Measurements from ENCODE around the gene TXNRD1.

Gene TXNRD1

DNA sequence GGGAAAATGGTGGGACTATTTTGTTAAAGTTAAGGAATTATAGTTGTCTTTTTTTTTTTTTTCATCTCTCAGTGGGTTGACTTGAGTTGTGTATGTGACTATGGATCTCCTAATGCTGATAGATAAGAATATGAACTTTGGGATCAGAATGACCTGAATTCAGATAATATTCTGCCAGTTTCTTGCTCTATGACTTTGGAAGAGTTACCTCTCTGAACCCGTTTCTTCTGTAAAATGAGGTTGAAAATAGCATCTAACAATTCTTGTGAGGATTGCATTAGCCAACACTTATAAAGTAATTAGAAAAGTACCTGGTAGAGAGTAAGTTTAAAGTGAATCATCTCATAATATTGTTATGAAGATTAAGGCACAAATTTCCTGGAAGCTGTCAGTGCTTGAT, 106.4 kb downstream of the TXNRD1 start:
- TF ChIP-seq, protein P1, sequence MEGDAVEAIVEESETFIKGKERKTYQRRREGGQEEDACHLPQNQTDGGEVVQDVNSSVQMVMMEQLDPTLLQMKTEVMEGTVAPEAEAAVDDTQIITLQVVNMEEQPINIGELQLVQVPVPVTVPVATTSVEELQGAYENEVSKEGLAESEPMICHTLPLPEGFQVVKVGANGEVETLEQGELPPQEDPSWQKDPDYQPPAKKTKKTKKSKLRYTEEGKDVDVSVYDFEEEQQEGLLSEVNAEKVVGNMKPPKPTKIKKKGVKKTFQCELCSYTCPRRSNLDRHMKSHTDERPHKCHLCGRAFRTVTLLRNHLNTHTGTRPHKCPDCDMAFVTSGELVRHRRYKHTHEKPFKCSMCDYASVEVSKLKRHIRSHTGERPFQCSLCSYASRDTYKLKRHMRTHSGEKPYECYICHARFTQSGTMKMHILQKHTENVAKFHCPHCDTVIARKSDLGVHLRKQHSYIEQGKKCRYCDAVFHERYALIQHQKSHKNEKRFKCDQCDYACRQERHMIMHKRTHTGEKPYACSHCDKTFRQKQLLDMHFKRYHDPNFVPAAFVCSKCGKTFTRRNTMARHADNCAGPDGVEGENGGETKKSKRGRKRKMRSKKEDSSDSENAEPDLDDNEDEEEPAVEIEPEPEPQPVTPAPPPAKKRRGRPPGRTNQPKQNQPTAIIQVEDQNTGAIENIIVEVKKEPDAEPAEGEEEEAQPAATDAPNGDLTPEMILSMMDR (IDR thresholded peaks at IDR 0.05): no peak

DNA sequence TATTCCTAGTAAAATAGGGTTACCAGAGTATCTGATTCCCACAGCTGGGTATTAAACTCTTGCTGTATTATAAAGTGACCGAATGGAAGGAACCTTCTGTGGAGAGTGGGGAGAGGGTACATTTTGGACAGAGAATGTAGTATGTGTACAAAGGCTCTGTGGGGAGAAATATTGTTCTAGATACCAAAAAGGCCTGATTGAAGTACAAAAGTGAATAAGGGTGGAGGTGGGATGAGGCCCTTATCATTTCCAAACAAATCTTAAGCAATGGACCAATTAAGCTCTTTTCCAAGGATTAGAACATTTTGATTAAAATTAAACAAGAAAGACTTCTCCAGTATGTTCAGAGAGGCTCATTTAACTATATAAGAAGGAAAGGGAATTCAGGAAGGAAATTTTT, 108.3 kb downstream of the TXNRD1 start:
- TF ChIP-seq, protein P1 (IDR thresholded peaks at IDR 0.05): no peak

DNA sequence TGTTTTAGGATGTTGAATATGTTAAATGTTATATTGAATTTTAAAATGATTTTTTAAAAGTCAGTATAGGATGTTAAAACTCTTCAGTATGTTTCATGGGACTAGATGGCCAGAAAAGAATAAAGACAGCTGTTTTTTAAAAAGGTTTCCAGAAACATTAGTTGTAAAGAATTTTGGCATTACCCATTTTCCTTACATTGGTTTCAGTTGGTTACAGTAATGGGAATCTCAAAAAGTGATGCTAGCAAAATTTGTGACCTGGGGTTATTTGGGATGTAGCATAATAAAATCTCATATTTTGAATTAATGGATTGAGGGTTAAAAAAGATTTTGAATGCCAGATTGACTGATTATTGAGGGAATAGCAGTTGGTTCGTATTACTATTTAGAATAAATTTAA, 113.2 kb downstream of the TXNRD1 start:
- TF ChIP-seq, protein P1 (IDR thresholded peaks at IDR 0.05): no peak

DNA sequence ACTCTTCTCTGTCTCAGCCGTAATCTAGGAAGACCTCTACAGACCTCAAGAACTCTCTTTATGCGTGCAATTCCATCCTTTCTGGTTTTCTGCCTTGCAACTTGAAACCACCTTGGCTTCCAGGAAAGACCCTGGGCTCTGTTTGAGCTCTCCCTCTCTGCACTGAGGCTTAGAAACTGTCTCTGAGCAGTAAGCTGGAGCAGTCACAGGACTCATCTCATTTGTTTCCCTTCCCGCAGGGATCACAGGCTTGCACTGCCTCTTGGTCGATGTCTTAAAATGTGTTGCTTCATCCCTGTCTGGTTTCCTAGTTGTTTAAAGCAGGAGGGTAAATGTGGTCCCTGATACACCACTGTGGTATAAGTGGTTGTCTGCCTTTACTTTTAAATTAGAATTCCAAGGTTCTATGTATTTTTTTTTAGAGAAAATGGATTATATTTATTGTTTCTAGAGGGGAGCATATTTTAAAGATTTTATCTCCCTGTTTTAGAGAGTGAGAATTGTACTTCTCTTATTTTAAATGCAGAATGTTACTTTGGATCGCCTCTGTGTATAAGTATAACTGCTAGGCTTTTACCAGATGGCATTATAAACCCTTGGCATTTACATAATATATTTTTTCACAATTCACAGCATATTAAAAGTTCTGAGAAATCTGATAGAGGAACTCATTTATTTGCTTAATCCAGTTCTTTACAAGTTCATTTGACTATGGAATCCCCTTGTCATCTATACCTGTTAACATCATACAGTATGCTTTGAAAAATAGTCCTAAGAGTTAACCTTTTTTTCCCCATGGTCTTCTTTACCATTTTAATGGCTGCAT, 114.3 kb downstream of the TXNRD1 start:
- TF ChIP-seq, protein P1 (IDR thresholded peaks at IDR 0.05): no peak

DNA sequence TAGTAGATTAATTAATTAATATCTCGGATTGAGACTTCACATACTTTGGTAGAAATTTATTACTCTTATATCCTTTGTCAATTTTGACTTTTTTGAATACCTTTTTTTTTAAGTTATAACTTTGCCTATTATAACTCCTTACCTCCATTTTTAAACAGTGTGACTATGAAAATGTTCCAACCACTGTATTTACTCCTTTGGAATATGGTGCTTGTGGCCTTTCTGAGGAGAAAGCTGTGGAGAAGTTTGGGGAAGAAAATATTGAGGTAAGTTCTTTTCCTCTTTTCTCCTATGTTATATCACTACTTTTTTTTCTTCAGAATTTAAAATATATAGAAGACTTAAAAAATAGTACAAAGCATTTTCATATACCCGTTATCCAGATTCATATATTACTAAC, 115.8 kb downstream of the TXNRD1 start:
- TF ChIP-seq, protein P1 (IDR thresholded peaks at IDR 0.05): no peak

DNA sequence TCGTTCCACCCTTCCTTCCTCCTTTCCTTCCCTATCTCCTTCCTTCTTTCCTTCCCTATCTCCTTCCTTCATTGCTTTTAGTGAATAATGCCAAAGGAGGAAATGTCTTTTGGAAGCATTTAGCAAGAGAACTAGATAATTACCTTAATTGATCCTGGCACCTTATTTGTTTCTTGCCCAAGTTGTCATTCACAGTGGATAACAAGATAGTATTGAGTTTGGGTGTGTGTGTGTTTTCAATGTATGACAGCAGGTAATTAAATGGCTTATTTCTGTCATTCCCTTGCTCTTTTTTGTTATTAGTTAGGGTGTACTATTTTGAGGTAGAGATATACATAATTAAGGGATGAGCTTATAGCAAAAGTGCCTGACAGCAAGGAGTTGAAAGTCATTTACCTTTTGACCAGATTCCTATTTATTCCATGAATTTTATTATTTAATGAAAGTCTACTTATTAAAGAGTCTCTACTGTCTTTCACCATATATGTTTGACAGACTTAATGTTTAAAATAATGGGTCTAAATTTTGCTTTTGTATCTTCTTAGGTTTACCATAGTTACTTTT, 118.2 kb downstream of the TXNRD1 start:
- TF ChIP-seq, protein P1 (IDR thresholded peaks at IDR 0.05): no peak

DNA sequence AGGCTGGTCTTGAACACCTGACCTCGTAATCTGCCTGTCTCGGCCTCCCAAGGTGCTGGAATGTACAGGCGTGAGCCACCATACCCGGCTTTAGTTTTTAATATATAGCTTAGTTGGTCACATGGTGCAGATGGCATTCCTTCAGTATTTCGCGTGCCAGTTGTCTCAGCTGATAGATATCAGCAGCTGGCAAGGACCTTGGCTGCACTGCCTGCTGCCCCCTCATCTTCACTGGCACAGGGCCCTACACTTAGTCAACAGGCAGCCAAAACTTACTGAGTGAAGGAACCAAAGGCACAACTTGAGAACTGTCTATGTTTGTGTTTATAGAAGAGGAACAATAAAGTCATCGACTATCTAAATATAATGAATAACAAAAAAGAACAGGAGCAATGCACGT, 119.0 kb downstream of the TXNRD1 start:
- TF ChIP-seq, protein P1 (IDR thresholded peaks at IDR 0.05): no peak
